IPS-11a (cell line): ENCODE measurements around the gene ANAPC5.

Experiments
- H3K4me3 ChIP-seq: one replicate; pipeline ENCODE4 v1.5.1; 2013; ENCODE audit warnings: low read depth, low read length, control low read depth

Gene ANAPC5

DNA sequence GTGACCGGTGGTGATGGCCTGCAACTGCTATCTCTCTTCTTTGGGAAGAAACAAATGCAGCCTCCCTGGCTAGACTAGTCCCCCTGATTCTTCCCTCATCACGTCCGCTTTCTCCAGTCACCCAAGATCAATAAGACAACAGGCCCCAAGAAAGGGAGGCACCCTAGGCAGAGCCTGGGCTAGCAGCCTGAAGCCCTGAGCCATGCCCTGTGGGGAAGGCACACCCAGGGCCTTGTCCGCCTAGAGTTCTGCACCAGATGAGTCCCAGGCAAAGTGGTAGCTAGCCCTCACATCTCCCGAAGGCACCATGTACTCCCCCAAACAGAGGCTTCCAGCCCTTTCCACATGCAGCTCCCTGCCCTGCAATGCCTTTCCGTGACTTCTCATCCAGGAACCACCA is 90.8 kb downstream of the ANAPC5 start:
- H3K4me3 ChIP-seq, result no peak overlapping the region

DNA sequence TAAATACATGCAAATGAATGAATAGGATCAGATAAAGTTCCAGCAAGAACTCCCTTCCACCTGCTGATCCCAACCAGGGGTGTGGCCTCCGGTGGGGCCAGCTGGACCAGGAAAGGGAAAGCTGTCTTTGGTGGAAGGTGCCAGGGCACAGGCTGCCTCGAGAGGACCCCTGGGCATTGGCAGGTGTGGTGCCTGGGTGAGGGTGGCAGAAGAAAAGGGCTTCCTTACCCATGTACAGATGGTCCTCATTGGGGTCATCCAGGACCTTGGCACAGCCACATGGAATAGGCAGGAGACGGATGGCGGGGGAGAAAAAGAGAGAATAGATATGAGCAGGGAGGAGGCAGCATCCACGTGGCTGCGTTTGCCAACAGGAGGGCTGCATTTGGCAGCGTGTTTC is 92.1 kb downstream of the ANAPC5 start:
- no peak overlapping the region for H3K4me3 ChIP-seq

GRCh38 chr12:121259074-121259473 is 93.1 kb downstream of the ANAPC5 start:
- no peak overlapping the region for H3K4me3 ChIP-seq
